NCI-H187 (cell line): ENCODE measurements around the gene TBC1D22A.

Experiments
- DNase-seq, 2 experiments: peaks; one replicate each; lab custom pipeline; 2025; lab: John Stamatoyannopoulos, UW

The TBC1D22A gene

DNA sequence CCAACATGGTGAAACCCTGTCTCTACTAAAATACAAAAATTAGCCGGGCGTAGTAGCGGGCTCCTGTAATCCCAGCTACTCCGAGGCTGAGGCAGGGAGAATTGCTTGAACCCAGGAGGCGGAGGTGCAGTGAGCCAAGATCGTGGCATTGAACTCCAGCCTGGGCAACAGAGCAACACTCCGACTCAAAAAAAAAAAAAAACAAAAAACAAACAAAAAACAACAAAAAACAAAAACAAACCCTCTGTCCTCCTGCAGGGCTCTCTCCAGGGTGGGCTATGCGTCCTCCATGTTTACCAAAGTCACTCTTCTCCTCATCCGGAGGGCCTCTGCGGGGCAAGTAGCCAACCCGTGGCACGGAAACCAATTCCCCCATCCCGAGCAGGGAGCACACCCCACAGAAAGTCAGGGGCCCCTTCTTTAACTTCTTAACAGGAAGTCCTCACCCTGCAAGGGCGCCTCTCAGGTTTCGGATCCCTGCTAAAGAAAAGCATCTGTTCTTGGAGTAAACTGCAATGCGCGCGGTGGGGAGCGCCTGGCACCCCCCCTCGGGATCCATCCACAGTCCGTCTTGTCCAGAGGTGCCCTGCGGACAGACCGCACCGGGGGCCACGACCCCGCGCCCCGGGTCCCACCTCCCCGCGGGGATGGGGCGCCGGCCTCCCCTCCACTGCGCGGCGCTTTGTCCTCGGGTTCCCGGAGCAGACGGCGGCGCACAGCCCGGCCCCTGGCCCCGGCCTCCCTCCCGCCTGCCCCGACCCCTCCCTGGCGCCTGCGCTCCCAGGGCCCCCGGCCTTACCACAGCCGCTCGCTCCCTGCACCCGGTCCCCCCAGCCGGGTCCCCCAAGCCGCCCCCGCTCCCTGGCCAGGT lies 25.1 kb upstream of the TBC1D22A start:
- no peak for DNase-seq

DNA sequence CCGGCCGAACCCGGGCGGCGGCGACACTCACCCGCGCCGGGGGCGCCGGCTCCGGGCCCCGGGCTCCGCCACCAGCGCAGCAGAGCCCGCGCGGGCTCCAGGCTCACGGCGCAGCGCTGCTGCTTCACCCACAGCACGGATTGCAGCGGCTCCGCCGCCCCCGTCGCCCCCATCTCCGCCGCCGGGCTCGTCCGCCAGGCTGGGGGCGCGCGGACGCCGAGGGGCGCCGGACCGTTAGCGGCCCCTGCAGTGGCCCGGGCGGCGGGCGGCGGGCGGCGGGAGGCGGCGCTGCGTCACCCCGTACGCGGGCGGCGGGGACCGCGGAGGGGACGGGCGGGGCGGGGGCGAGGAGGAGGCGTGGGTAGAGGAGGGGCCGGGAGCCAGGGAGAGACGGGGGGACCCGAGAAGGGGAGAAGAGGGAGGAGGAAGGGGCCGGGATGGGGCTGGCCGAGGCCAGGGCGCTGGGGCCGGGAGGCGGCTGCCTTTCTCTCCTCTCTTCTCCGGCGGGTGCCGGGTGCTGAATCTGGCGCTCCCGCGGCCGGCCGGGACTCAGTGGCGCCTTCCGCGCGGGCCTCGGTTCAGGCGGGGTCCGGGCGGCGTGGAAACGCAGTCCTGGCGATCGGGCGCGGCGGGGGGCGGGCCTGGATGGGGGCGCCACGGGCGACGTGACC lies 24.3 kb upstream of the TBC1D22A start, which contains the start of gene CERK:
Gene CERK, minus strand, starts transcription at position 277 of the 671 bp plus-strand sequence. Its CDS starts 104 bp downstream, at position 173.
- DNase-seq = no peak

DNA sequence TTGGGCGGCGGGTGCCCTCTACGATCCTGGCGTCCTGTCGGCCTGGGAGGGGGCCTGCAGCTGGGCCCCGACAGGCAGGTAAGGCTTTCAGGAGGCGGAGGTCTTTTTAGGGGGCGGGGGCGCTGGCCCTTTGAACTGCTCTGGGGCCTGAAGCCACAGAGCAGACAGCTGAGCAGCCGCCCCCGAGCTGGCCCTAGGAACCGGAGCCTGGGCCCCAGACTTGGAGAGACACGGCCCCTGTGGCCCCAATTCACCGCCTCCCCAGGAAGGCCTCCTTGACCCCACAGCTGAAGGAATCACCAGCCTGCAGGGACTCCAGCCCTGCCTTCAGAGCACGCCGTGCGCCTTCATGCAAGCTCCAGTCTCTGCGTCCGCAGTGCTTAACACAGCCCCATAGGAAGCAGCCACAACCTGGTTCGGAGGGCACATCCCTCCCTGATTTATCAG lies 23.8 kb upstream of the TBC1D22A start:
- no peak for DNase-seq

DNA sequence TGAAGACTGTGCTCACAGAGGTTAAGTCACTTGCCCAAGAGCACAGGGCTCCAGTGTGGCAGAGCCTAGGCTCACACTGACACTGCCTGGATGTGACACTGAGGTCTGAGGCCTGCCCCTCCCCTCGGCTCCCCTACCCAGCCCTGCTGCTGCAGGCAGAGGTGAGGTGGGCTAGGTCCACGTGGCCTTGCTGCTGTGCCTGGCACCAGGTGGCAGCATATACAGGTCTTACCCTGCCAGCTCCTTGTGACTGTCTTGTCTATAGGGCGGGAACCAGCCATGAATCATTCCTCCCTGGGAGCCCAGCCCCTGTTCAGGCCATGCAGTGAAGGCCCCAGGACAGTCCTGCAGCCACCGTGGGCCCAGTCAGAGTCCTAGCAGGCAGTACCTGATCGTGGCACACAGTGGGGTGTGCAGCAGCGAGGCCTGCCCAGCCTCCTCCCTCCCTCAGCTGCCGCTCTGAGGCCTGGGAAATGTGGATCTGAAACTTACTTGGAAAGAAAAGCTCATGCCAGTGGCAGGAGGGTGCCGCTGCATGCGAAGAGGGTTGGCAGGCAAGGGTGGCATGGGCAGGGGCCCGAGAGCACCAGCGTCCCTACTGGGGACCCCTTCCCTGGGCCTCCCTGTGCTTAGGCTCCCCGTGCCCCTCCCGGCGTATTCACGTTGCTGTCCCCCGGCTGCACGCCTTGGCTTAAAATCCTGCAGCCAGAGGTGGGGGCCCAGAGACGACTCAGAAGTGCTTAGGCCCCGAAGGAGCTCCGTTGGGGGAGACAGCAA lies 23.2 kb upstream of the TBC1D22A start:
- no peak for DNase-seq

DNA sequence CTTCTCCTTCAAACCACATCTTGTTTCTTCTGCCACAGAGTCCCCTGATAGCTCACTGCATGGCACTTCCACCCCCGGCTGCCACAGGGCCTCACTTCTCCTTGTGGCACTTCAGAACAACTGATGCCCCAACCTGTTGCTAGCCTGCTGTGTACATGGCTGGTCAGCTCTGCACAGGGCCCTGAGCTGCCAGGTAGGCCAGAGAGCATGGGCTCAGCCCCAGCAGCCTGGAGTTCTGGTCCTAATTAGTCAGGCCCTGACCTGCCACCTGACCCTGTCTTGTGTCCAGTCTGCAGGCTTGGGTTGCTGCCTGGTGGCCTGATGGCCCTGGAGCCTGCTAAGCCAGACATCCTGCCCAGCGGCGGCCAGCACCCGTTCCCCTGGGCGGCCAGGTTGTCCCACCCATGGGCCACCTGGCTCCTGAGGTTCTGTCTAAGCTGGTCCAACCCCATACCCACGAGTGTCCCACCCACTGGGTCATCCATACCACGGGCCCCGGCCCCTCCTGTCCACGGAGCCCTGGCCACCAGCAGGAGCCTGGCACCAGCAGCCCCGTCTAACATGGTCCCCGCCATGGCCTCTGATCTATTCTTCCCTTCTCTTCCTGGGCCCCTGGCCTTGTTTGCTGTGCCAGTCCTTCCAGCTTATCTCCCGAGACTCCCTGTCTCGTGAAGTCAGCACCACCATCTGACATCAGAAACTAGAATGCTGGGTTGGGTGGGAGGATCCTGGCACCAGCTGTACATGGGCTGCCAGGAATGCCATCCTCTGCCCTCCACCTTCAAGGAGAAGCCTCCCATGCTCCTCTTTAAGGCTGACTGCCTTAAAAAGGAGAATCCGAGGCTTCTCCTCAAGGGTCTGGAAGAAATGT lies 21.3 kb upstream of the TBC1D22A start:
- DNase-seq = no peak

DNA sequence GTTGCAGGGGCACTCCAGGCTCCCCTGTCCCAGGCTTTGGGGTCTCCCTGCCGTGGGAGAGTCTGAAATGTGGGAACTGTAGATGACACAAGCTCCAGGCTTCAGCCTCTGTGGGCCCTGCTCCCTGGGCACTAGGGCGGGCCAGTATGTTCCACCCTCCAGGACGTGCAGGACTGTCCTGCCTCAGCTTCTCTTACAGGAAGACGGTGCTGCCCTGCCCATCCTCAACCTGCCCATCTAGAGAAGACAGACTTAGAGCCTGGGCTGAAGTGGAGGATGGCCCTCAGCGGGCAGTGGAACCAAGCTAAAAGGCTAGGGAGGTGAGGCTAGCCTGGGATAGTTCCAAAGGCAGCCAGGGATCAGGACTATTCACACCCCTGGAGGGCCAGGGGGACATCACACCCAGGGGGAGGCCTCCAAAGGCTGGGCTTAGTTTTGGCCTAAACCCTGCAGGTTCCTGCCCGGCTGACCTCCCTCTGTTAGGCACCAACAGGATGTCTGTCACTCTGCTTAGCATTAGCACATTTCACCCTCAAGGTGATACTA lies 20.4 kb upstream of the TBC1D22A start:
- no peak for DNase-seq

DNA sequence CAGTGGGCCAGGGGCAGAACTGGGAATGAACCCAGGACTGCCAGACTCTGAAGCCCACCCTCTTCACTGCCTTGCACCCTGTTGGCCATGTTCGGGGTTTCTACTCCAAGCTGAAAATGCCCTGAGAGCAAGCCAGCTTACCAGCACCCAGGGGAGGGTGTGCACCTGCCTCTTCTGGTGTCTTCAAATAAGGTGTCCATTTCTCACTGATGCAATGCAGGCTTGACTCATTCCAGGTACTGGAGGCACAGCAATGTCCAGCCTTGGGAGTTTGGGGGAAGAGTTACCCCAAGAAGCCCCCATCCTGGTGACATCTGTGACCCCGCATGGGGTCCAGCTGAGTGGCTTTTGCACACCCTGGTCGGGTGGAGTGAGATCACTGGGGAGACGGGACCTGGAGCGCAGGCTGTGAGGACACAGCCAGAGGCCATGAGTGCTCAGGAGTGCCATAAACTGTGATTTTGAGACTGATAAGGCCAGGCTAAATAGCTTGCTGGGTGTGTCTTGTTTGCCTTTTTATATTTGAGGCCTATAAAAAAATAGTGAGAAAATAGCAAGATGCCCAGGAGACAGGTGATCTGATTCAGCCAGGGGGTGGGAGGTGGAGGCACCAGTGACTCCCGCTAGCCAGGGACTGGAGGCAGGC lies 19.8 kb upstream of the TBC1D22A start:
- DNase-seq = no peak

DNA sequence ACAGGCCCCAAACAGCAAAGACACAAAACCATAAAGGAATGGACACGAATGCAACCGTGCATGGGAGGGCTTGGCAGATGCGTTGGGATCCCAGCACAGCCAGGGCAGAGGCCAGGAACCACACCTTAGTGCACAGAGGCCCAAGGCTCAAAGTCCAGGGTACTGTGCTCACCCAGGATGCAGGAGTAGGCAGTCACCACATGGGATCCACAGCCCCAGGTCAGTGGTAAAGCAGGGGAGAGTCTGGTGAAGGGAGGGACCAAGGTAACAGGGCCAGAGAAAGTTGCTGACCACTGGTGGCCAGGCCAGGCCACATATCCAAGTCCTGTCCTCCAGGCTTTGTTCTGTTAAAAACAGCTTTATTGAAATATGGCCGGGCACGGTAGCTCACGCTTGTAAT lies 17.9 kb upstream of the TBC1D22A start:
- DNase-seq = no peak

DNA sequence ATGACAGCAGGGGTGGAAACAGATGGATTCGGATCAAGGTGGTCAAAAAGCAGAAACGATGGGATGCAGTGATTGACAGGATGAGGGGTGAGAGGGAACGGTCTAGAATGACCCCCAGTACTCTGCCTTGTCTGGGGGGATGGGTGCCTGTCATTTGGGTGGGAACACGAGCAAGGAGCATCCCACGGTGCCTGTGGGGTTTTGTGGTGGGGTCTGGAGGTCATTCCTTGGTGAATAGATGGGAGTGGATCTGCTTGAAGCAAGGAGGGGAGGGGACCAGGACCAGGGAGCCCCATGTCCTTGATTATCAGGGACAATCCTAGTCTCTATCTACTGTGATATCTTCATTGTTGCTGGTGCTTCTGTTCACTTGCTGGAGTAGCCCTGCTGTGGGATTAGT lies 16.3 kb upstream of the TBC1D22A start:
- no peak for DNase-seq

DNA sequence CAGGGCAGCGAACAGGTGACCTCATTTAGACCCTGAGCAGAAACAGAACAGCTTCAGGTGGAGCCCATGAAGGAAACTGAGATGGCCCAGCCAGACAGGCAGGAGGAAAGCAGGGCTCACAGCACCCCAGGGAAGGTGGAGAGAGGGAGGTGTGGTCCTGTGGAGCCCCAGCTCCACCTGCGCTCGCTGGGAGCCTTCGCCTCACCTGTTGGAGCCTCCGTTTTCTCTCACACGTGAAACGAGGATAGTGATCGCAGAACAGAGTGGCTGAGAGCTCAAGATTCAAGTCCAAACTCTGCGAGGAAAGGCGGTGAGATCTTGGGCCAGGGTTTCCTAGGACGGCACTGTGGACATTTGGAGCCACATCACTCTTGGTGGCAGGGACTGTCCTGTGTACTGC lies 15.8 kb upstream of the TBC1D22A start:
- DNase-seq = no peak

DNA sequence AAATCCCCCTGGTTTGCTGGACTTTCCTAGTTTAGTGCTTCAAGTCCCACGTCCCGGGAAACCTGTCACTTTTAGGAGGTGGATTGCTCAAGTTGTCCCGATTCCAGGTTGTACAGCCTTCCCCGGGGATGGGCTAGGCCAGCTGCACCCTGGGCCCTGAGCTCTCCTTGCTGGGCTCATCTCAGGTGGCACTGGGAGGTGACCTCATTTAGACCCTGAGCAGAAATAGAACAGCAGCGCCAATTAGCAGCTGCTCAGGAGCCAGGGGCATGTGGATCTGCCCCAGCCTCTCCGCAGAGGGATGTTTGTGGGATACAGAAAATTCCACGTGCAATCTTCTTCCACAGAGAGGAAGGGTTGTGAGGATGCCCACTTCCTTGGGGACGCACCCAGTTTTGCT lies 14.8 kb upstream of the TBC1D22A start:
- no peak for DNase-seq

DNA sequence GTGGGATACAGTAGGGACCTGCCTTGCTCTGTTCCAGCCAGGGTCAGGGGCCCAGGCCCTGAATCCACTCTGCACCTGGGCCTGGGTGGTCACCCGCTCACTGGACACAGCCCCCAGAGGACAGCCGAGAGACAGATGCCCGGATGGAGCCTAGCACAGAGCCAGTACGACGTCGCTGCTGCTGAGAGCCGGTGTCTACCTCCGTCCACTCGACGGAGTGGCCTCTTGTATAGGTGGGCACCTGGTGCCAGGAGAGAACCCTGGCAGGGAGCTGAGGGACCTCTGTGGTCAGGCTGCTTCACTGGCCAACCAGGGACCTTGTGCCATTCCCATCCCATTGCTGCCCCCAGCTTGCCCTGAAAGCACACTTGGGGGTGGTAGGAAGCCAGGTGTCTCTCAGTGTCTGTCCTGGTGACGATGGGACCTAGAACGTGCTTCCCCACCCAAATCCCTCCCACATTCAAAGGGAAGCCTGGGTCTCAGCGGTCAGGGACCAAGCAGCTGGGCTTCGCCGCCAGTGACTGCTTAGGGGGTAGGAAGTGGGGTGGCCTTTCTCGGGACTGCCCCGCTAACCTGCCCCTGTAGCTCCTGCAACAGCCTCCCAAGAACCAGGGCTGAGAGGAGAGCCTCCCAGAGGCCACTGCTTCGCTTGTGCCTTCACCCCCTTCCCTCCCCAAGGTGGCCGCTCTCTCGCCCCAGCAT lies 14.1 kb upstream of the TBC1D22A start:
- no peak for DNase-seq

DNA sequence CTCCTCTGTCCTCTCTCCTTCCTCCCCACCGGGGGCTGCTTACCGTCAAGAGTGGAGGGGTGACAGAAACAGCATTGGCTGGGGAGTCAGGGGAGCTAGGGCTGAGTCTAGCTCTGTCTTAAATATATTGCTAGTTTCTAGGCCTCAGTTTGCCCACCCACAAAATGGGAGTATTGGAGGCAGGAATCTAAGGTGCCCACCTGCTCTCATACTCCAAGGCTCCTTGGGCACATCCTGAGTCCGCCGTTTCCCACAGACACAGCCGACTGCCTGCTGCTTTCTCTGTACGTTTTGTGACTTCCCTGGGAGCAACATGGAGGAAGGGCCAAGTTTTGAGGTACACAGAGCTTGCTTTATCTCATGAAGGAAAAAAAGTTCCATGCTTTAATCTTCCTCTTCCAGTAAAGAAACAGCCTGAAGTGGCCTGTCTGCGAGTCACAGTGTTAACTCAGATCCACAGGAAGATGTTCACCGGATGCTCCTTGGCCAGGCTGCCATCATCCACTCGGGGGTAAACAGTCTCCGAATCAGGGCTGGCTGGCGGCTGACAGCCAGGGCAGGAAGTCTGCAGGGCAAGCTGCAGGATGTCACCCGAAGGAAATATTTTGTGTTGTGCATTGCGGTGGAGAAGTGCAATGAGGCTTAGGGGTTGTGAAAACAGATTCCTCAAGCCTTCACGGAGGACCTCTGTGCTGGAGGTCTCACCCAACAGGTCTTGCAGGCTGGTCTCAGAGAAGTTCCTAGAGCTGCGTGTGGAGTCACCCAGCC lies 13.4 kb upstream of the TBC1D22A start:
- no peak for DNase-seq

DNA sequence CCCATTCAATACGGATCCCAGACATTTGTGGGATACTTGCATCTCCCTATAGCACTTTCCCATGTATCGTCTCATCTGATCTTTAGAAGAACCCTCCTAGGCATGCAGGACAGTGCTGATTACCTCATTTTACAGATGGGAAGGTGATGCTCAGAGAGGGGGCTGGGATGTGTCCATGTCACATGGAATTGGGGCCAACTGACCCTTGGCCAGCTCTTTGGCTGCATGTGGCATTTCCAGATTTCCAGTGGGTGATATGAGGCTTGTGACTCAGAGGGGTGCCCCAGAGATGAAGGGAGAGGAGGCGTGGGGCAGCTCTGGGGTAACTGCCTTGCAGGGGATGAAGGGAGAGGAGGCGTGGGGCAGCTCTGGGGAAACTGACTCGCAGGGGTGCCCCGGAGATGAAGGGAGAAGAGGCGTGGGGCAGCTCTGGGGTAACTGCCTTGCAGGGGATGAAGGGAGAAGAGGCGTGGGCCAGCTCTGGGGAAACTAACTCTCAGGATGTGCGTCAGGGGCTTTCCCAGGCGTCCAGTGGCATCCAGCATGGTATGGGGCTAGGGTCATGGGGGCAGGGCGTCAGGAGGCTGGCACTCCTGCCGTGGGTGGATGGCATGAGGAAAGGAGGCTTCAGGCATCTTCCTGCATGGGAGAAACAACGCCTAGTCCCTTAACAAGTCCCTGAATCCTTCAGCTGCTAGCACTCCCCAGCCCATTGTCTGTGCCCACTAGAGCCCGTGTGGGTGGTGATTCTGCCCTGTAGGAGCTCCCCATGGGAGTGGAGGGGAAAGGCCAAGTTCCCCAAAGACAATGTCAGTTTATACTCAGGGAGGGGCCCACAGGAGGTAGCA lies 12.5 kb upstream of the TBC1D22A start:
- no peak for DNase-seq

DNA sequence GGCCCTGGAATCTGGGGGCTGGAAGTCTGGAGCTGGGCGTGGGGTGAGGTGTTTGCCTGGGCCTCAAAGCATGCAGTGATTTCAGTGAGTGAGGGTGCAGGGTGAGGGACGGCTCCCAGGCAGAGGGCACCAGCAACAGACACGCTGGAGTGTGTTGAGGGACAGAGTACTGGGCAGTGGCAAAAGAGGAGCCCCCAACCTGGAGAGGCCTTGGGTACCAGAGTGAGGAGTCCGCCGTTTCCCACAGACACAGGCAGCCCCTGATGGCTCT lies 12.0 kb upstream of the TBC1D22A start:
- no peak for DNase-seq

DNA sequence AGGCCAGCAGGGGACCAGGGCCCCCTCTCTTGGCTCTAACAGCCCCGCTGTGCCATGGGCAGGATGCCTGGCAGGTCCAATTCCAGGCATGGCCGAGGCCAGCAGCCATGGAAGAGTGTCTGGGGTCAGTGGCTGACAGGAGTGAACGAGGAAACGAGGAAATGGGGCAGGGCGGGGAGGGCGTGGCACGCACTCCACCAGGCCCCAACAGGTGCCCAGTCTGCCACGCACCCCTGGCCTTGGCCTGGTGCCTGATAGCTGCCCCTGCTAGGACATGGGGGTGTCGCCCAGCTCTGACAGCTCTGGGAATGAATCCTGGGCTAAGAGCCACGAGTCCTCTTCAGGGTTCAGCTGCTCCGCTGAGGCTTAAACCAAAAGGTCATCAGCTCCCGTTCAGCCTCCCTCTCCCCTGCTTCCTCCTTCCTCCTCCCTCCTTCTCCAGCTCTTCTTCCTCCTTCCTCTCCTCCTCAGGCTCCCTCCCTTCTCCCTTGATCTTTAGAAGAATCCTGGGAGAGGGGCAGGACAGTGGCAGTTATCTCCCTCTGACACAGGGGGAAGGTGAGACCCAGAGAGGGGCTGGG lies 11.5 kb upstream of the TBC1D22A start:
- DNase-seq = no peak

DNA sequence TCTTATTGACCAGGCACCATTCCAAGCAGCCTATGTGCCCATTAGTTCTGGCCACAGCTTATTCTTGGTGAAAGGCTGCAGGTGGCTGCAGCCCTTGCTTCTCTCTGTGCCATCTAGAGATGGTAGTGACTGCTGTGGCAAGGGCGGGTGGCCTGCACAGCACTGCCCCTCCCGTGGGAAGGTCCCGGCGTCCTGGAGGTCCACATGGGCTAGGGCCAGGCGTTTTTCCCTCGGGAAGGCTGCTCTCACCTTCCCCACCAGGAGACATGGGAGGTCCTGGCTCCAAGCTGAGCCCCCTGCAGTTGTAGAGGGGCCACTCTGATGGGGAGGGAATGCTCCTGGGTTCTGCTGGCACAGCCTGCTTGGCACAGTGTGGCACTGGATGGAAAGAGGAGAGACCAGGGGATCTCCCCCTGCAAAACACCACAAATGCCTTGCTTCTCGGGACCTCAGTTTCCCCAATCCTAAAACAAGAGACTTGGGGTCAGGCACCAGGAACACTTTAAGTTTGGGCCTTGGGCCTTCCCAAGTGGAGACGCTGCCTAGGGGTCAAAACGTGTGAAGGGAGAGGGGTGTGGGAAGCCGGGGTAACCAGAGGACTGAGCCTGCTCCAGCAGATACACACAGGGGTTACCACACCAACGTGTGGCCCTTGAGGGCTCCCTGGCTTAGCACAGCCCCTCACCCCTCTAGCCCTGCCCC lies 10.0 kb upstream of the TBC1D22A start:
- no peak for DNase-seq

DNA sequence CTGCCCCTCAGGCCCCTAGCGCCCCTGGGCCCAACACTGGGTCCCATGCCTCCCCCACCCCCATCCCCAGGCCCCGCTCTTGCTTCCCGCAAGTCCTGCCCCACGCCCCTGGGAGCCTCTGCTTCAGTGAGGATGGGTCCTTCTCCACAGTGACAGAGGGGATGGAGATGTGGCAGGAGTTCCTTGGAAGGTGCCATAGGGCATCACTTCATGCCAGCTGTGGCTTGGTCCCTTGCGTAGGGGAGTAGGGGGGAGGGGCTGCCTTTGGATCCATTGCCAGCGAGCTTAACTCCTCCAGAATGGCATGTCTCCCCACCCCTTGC lies 9.5 kb upstream of the TBC1D22A start:
- no peak for DNase-seq
